A549 treated with ZK216348 at 1 μM for 4 hours (cell line): Measurements from ENCODE around the gene CUL7. TPM values are rescaled to one million over a fixed set of nuclear protein-coding genes. Genes with fewer than 3 reads are reported as not detected.

Experiments
- total RNA-seq: library from RNA; stranded (reverse); fragments of 200-300 nt; extraction: Qiagen RNA extraction; gene quantifications from 5 replicates; pipeline ENCODE4 v1.2.3, GENCODE V29; 2022; ENCODE audit warnings: low read depth

The CUL7 gene
- 5.2 to 9.4 TPM (median 8.0 TPM) in 5 replicates for total RNA-seq

GRCh38 chr6:43053545-43054205, at the start of gene CUL7:
Gene CUL7, minus strand, starts transcription at chr6:43053851. Its CDS starts 1,063 bp downstream, at chr6:43052788.

GRCh38 chr6:43075670-43076463, 22.2 kb upstream of the CUL7 start, which contains the start of gene PTK7:
Gene PTK7, plus strand, starts transcription at chr6:43076314. Its CDS starts 175 bp downstream, at chr6:43076489.

GRCh38 chr6:43059168-43060033, 5.8 kb upstream of the CUL7 start, which contains the start of the genes KLC4 and MRPL2:
Gene KLC4, plus strand, starts transcription at chr6:43059631. Its CDS starts 1,705 bp downstream, at chr6:43061336.
Gene MRPL2, minus strand, starts transcription at chr6:43059434. Its CDS starts 53 bp downstream, at chr6:43059381.

GRCh38 chr6:43021270-43022047, 32.2 kb downstream of the CUL7 start, which contains the start of gene RRP36:
Gene RRP36, plus strand, starts transcription at chr6:43021623. Its CDS starts 32 bp downstream, at chr6:43021655.

GRCh38 chr6:43013843-43014433, 39.7 kb downstream of the CUL7 start, which contains the start of the genes KLHDC3 and MEA1:
Gene KLHDC3, plus strand, starts transcription at chr6:43014249. Its CDS starts 2,944 bp downstream, at chr6:43017193.
Gene MEA1, minus strand, starts transcription at chr6:43013946. Its CDS starts 133 bp downstream, at chr6:43013813.

Other genes starting within 250 kb of the CUL7 start
- 64.2 to 113 TPM (median 66.4 TPM) in 5 replicates for gene RPL7L1, start 174.2 kb downstream of the CUL7 start, total RNA-seq
- gene PTCRA, start 137.8 kb downstream of the CUL7 start, total RNA-seq: not detected in 5 replicates
- gene CNPY3, start 124.4 kb downstream of the CUL7 start, total RNA-seq: 31.6 to 48.5 TPM (median 44.5 TPM) in 5 replicates
- 0.24 to 0.27 TPM in 2 of 5 replicates, not detected in the others for gene GNMT, start 93.1 kb downstream of the CUL7 start, total RNA-seq
- 4.5 to 9.9 TPM (median 9.6 TPM) in 5 replicates for gene PEX6, start 74.7 kb downstream of the CUL7 start, total RNA-seq
- gene PPP2R5D, start 69.3 kb downstream of the CUL7 start, total RNA-seq: 26.4 to 30.0 TPM (median 27.2 TPM) in 5 replicates
- 90.3 to 112 TPM (median 91.5 TPM) in 5 replicates for gene MEA1, start 39.9 kb downstream of the CUL7 start, total RNA-seq
- 22.2 to 31.7 TPM (median 30.9 TPM) in 5 replicates for gene KLHDC3, start 39.6 kb downstream of the CUL7 start, total RNA-seq
- 67.6 to 88.6 TPM (median 72.1 TPM) in 5 replicates for gene RRP36, start 32.2 kb downstream of the CUL7 start, total RNA-seq
- gene MRPL2, start 5.6 kb upstream of the CUL7 start, total RNA-seq: 44.1 to 63.1 TPM (median 54.2 TPM) in 5 replicates
- gene KLC4, start 5.8 kb upstream of the CUL7 start, total RNA-seq: 4.4 to 7.9 TPM (median 6.8 TPM) in 5 replicates
- gene PTK7, start 22.5 kb upstream of the CUL7 start, total RNA-seq: 3.1 to 5.5 TPM (median 4.1 TPM) in 5 replicates
- 10.8 to 20.2 TPM (median 17.8 TPM) in 5 replicates for gene SRF, start 117.4 kb upstream of the CUL7 start, total RNA-seq
- 6.2 to 9.5 TPM (median 9.3 TPM) in 5 replicates for gene CUL9, start 128.3 kb upstream of the CUL7 start, total RNA-seq
- gene DNPH1, start 175.6 kb upstream of the CUL7 start, total RNA-seq: 55.7 to 104 TPM (median 97.9 TPM) in 5 replicates
- gene TTBK1, start 189.6 kb upstream of the CUL7 start, total RNA-seq: 0.06 to 0.10 TPM (median 0.08 TPM) in 4 of 5 replicates, not detected in the other
- gene SLC22A7, start 244.4 kb upstream of the CUL7 start, total RNA-seq: not detected in 5 replicates